Activated CD4-positive, CD25-positive, alpha-beta regulatory T cell treated with anti-CD3 and anti-CD28 coated beads, Interleukin-2, amount 50 U/mL, for 24 hours (primary cell): ENCODE results near the gene DSCAML1.

Experiments used
- ATAC-seq, 2 donors: fragments of 150-1000 bp; cut with Tn5 transposase; one replicate each; pipeline ENCODE4 v1.10.0; 2021; ENCODE audit warnings: mild to moderate bottlenecking in 1 of 2, moderate library complexity in 1 of 2

The DSCAML1 gene

GRCh38 chr11:117481885-117482284 lies 315.1 kb downstream of the DSCAML1 start:
- ATAC-seq = no peak

GRCh38 chr11:117481036-117481435 lies 316.0 kb downstream of the DSCAML1 start:
- no peak for ATAC-seq

GRCh38 chr11:117480221-117480620 lies 316.8 kb downstream of the DSCAML1 start:
- ATAC-seq = no peak

- no peak for ATAC-seq
These were observed 317.6 kb downstream of the DSCAML1 start for GRCh38 chr11:117479372-117479771.

- ATAC-seq = no peak
These were observed 318.1 kb downstream of the DSCAML1 start for GRCh38 chr11:117478926-117479325.

GRCh38 chr11:117478126-117478860 lies 318.7 kb downstream of the DSCAML1 start:
- ATAC-seq = no peak

- no peak for ATAC-seq
These were observed 319.3 kb downstream of the DSCAML1 start for GRCh38 chr11:117477721-117478120.

GRCh38 chr11:117476531-117477142 lies 320.4 kb downstream of the DSCAML1 start:
- no peak for ATAC-seq

- no peak for ATAC-seq
These were observed 321.1 kb downstream of the DSCAML1 start for GRCh38 chr11:117475716-117476530.

- no peak for ATAC-seq
These were observed 323.4 kb downstream of the DSCAML1 start for GRCh38 chr11:117473481-117474091.

GRCh38 chr11:117471776-117472175 lies 325.2 kb downstream of the DSCAML1 start:
- ATAC-seq = no peak

GRCh38 chr11:117470576-117470975 lies 326.4 kb downstream of the DSCAML1 start:
- ATAC-seq = no peak

- ATAC-seq = no peak
These were observed 328.1 kb downstream of the DSCAML1 start for GRCh38 chr11:117468888-117469287.

- ATAC-seq = no peak
These were observed 329.2 kb downstream of the DSCAML1 start for GRCh38 chr11:117467770-117468169.

- ATAC-seq = no peak
These were observed 330.1 kb downstream of the DSCAML1 start for GRCh38 chr11:117466966-117467365.

GRCh38 chr11:117465236-117465997 lies 331.6 kb downstream of the DSCAML1 start:
- no peak for ATAC-seq

GRCh38 chr11:117464778-117465177 lies 332.2 kb downstream of the DSCAML1 start:
- ATAC-seq = no peak

GRCh38 chr11:117462864-117463247 lies 334.2 kb downstream of the DSCAML1 start:
- ATAC-seq = no peak

- no peak for ATAC-seq
These were observed 334.7 kb downstream of the DSCAML1 start for GRCh38 chr11:117462183-117462863.

GRCh38 chr11:117461396-117462182 lies 335.4 kb downstream of the DSCAML1 start:
- ATAC-seq = no peak

- ATAC-seq = no peak
These were observed 337.1 kb downstream of the DSCAML1 start for GRCh38 chr11:117459979-117460300.
